ENCODE measurements around the gene LDLRAD1. TPM values are rescaled to one million over a fixed set of nuclear protein-coding genes. Genes with fewer than 3 reads are reported as not detected.

The LDLRAD1 gene
- polyA plus RNA-seq, 4 donors, result 0.92 TPM; not detected in 3

DNA sequence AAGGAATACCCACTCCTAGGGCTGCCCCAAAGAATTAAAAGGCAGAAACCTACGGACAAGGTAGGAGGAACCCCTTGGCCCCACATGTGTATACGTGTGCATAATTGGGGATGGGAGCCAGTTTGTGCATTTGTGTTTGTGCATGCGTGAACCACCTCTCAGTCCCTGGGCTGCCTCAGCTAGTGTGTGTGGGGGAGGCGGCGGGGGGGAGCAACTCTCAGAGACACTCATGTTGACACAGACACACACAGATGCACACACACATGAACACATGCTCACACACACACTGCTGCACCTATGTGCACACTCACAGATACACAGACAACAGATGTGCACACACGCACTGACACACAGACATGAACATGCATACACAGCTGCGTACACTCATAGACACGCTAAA lies 5.1 kb downstream of the LDLRAD1 start:
- FAIRE-seq (no peak), DNase-seq (no peak)
- Histone ChIP-seq H3K4me1 (ENCODE audit: control insufficient read depth in 3 of 3, insufficient read depth in 2 of 3, low read depth in 1 of 3, low read length in 2 of 3) (peaks cover 0 to 31% (median 0%) of the 10 kb centered on the region in 3 donors), H3K36me3 (ENCODE audit: control insufficient read depth in 3 of 3, insufficient read depth in 2 of 3, low read depth in 1 of 3, low read length in 3 of 3) (no peaks in the 10 kb centered on the region), H3K9me3 (ENCODE audit: control insufficient read depth in 2 of 2, insufficient read depth in 1 of 2, low read depth in 1 of 2, low read length in 1 of 2) (no peaks in the 10 kb centered on the region), H3K4me3 (ENCODE audit: low read depth in 1 of 3, low read length in 3 of 3) (no peak overlapping the region), H3K27ac (ENCODE audit: low read depth in 1 of 3, low read length in 2 of 3) (no peak overlapping the region), H3K27me3 (ENCODE audit: control insufficient read depth in 3 of 3, insufficient read depth in 3 of 3, low read length in 3 of 3) (peaks cover 0 to 4% (median 0%) of the 10 kb centered on the region in 3 donors)
- 74 to 88% (median 84%) methylated on average over 8 of the region's 8 CpGs for WGBS, 3 donors

DNA sequence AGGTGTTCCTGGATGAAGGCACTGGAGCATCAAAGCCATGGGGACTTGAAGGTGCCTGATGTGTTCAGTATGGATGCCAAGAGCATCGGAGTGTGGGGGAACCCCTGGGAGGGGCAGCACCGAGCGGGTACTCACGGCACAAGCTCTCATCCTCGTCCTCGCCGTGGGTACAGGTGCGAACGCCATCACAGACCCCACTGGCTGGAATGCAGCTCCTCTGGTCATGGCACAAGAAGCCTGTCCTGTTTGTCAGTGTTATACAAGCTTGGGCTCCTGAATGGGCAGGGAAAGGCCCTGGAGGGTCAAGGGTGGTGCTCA lies 6.0 kb downstream of the LDLRAD1 start:
- FAIRE-seq (no peak), DNase-seq (no peak)
- 89 to 91% (median 91%) methylated on average over 9 of the region's 9 CpGs for WGBS, 3 donors
- Histone ChIP-seq H3K4me1 (ENCODE audit: control insufficient read depth in 3 of 3, insufficient read depth in 2 of 3, low read depth in 1 of 3, low read length in 2 of 3) (peaks cover 0 to 26% (median 0%) of the 10 kb centered on the region in 3 donors), H3K36me3 (ENCODE audit: control insufficient read depth in 3 of 3, insufficient read depth in 2 of 3, low read depth in 1 of 3, low read length in 3 of 3) (no peaks in the 10 kb centered on the region), H3K27me3 (ENCODE audit: control insufficient read depth in 3 of 3, insufficient read depth in 3 of 3, low read length in 3 of 3) (peaks cover 0 to 4% (median 0%) of the 10 kb centered on the region in 3 donors), H3K4me3 (ENCODE audit: low read depth in 1 of 3, low read length in 3 of 3) (no peak overlapping the region), H3K27ac (ENCODE audit: low read depth in 1 of 3, low read length in 2 of 3) (no peak overlapping the region), H3K9me3 (ENCODE audit: control insufficient read depth in 2 of 2, insufficient read depth in 1 of 2, low read depth in 1 of 2, low read length in 1 of 2) (no peaks in the 10 kb centered on the region)

GRCh38 chr1:54011316-54012007 lies 6.5 kb downstream of the LDLRAD1 start:
- WGBS, 3 donors, result 82 to 88% (median 85%) methylated on average over 9 of the region's 9 CpGs
- DNase-seq, result no peak
- peaks cover 0 to 23% (median 0%) of the 10 kb centered on the region in 3 donors for H3K4me1 ChIP-seq (ENCODE audit: control insufficient read depth in 3 of 3, insufficient read depth in 2 of 3, low read depth in 1 of 3, low read length in 2 of 3)
- H3K27me3 ChIP-seq (ENCODE audit: control insufficient read depth in 3 of 3, insufficient read depth in 3 of 3, low read length in 3 of 3), result peaks cover 0 to 4% (median 0%) of the 10 kb centered on the region in 3 donors
- no peak overlapping the region for H3K27ac ChIP-seq (ENCODE audit: low read depth in 1 of 3, low read length in 2 of 3)
- H3K36me3 ChIP-seq (ENCODE audit: control insufficient read depth in 3 of 3, insufficient read depth in 2 of 3, low read depth in 1 of 3, low read length in 3 of 3), result no peaks in the 10 kb centered on the region
- H3K9me3 ChIP-seq (ENCODE audit: control insufficient read depth in 2 of 2, insufficient read depth in 1 of 2, low read depth in 1 of 2, low read length in 1 of 2), result no peaks in the 10 kb centered on the region
- no peak for FAIRE-seq
- no peak overlapping the region for H3K4me3 ChIP-seq (ENCODE audit: low read depth in 1 of 3, low read length in 3 of 3)

DNA sequence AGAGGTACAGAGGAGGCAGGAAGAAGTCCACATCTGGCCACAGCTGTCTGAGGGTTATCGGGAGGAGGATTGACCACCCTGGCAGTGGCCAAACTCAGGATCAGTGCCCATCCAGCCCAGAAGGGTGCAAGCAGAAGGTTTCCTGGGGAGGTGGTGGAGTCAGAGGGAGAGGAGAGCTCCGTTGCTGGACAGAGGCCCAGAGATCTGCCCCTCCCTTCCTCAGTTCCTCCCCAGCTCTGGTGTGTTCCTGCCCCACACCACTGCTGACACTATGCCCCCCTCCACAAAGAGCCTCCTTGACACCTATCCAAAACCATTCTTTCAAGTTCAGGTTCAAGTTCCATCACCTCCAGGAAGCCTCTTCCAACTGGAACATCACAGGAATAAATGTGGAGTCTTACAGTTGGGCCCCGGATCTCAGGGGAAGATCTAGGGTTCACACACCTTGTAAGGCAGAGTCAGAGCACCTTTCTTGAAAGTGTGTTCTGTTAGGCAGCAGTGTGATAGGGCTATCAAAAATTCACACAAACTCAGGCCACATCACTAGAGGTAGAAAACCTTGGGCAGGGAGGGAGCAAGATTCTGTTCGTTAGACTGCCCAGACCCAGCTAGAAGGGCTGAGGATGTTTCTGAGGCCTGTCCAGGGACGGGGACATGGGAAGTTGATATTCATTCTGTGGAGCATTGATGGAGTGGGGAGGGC lies 7.4 kb downstream of the LDLRAD1 start:
- peaks cover 0 to 4% (median 0%) of the 10 kb centered on the region in 3 donors for H3K27me3 ChIP-seq (ENCODE audit: control insufficient read depth in 3 of 3, insufficient read depth in 3 of 3, low read length in 3 of 3)
- H3K27ac ChIP-seq (ENCODE audit: low read depth in 1 of 3, low read length in 2 of 3), result no peak overlapping the region
- FAIRE-seq (no peak), DNase-seq (no peak)
- peaks cover 0 to 15% (median 0%) of the 10 kb centered on the region in 3 donors for H3K4me1 ChIP-seq (ENCODE audit: control insufficient read depth in 3 of 3, insufficient read depth in 2 of 3, low read depth in 1 of 3, low read length in 2 of 3)
- H3K9me3 ChIP-seq (ENCODE audit: control insufficient read depth in 2 of 2, insufficient read depth in 1 of 2, low read depth in 1 of 2, low read length in 1 of 2), result no peaks in the 10 kb centered on the region
- WGBS, 3 donors, result 64 to 88% (median 81%) methylated on average over 4 to 5 of the region's 5 CpGs
- no peak overlapping the region for H3K4me3 ChIP-seq (ENCODE audit: low read depth in 1 of 3, low read length in 3 of 3)
- H3K36me3 ChIP-seq (ENCODE audit: control insufficient read depth in 3 of 3, insufficient read depth in 2 of 3, low read depth in 1 of 3, low read length in 3 of 3), result no peaks in the 10 kb centered on the region

GRCh38 chr1:54009406-54009805 lies 8.6 kb downstream of the LDLRAD1 start:
- H3K4me3 ChIP-seq (ENCODE audit: low read depth in 1 of 3, low read length in 3 of 3), result no peak overlapping the region
- H3K4me1 ChIP-seq (ENCODE audit: control insufficient read depth in 3 of 3, insufficient read depth in 2 of 3, low read depth in 1 of 3, low read length in 2 of 3), result peaks cover 0 to 15% (median 0%) of the 10 kb centered on the region in 3 donors
- peaks cover 0 to 4% (median 0%) of the 10 kb centered on the region in 3 donors for H3K27me3 ChIP-seq (ENCODE audit: control insufficient read depth in 3 of 3, insufficient read depth in 3 of 3, low read length in 3 of 3)
- no peak for DNase-seq
- H3K36me3 ChIP-seq (ENCODE audit: control insufficient read depth in 3 of 3, insufficient read depth in 2 of 3, low read depth in 1 of 3, low read length in 3 of 3), result no peaks in the 10 kb centered on the region
- no peaks in the 10 kb centered on the region for H3K9me3 ChIP-seq (ENCODE audit: control insufficient read depth in 2 of 2, insufficient read depth in 1 of 2, low read depth in 1 of 2, low read length in 1 of 2)
- H3K27ac ChIP-seq (ENCODE audit: low read depth in 1 of 3, low read length in 2 of 3), result no peak overlapping the region
- no peak for FAIRE-seq
- WGBS, 3 donors, result 84 to 88% (median 84%) methylated on average over 4 of the region's 4 CpGs

- WGBS, 3 donors, result 85 to 90% (median 86%) methylated on average over 13 of the region's 13 CpGs
- Histone ChIP-seq H3K4me1 (ENCODE audit: control insufficient read depth in 3 of 3, insufficient read depth in 2 of 3, low read depth in 1 of 3, low read length in 2 of 3) (peaks cover 0 to 11% (median 0%) of the 10 kb centered on the region in 3 donors), H3K36me3 (ENCODE audit: control insufficient read depth in 3 of 3, insufficient read depth in 2 of 3, low read depth in 1 of 3, low read length in 3 of 3) (no peaks in the 10 kb centered on the region), H3K9me3 (ENCODE audit: control insufficient read depth in 2 of 2, insufficient read depth in 1 of 2, low read depth in 1 of 2, low read length in 1 of 2) (no peaks in the 10 kb centered on the region), H3K27ac (ENCODE audit: low read depth in 1 of 3, low read length in 2 of 3) (no peak overlapping the region), H3K4me3 (ENCODE audit: low read depth in 1 of 3, low read length in 3 of 3) (no peak overlapping the region), H3K27me3 (ENCODE audit: control insufficient read depth in 3 of 3, insufficient read depth in 3 of 3, low read length in 3 of 3) (peaks cover 0 to 4% (median 0%) of the 10 kb centered on the region in 3 donors)
- FAIRE-seq, result no peak
- DNase-seq, result no peak
These were observed 9.1 kb downstream of the LDLRAD1 start for GRCh38 chr1:54008876-54009275.

DNA sequence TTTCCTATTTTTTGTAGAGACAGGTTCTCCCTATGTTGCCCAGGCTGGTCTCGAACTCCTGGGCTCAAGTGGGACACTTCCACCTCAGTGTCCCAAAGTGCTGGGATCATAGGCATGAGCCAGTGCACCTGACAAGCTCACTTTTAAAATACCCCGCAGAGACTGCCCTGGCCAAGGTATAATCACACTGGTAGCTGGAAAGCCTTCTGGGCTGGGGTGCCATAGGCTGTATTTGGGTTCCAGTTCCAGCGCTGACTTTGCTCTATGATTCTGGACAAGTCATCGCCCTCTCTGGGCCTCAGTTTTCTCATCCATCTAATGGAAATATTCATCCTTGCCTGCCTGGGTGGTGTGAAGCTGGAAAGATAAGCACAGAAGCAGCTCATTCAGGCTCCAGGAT lies 10.4 kb downstream of the LDLRAD1 start:
- H3K9me3 ChIP-seq (ENCODE audit: control insufficient read depth in 2 of 2, insufficient read depth in 1 of 2, low read depth in 1 of 2, low read length in 1 of 2), result no peaks in the 10 kb centered on the region
- 81 to 92% (median 88%) methylated on average over 4 of the region's 4 CpGs for WGBS, 3 donors
- H3K27me3 ChIP-seq (ENCODE audit: control insufficient read depth in 3 of 3, insufficient read depth in 3 of 3, low read length in 3 of 3), result peaks cover 0 to 4% (median 0%) of the 10 kb centered on the region in 3 donors
- H3K27ac ChIP-seq (ENCODE audit: low read depth in 1 of 3, low read length in 2 of 3), result no peak overlapping the region
- DNase-seq (no peak), FAIRE-seq (no peak)
- no peak overlapping the region for H3K4me3 ChIP-seq (ENCODE audit: low read depth in 1 of 3, low read length in 3 of 3)
- no peaks in the 10 kb centered on the region for H3K36me3 ChIP-seq (ENCODE audit: control insufficient read depth in 3 of 3, insufficient read depth in 2 of 3, low read depth in 1 of 3, low read length in 3 of 3)
- H3K4me1 ChIP-seq (ENCODE audit: control insufficient read depth in 3 of 3, insufficient read depth in 2 of 3, low read depth in 1 of 3, low read length in 2 of 3), result no peaks in the 10 kb centered on the region

GRCh38 chr1:54006508-54006907 lies 11.5 kb downstream of the LDLRAD1 start:
- DNase-seq (no peak), FAIRE-seq (no peak)
- no peak overlapping the region for H3K27ac ChIP-seq (ENCODE audit: low read depth in 1 of 3, low read length in 2 of 3)
- no peaks in the 10 kb centered on the region for H3K4me1 ChIP-seq (ENCODE audit: control insufficient read depth in 3 of 3, insufficient read depth in 2 of 3, low read depth in 1 of 3, low read length in 2 of 3)
- no peak overlapping the region for H3K4me3 ChIP-seq (ENCODE audit: low read depth in 1 of 3, low read length in 3 of 3)
- no peaks in the 10 kb centered on the region for H3K36me3 ChIP-seq (ENCODE audit: control insufficient read depth in 3 of 3, insufficient read depth in 2 of 3, low read depth in 1 of 3, low read length in 3 of 3)
- H3K9me3 ChIP-seq (ENCODE audit: control insufficient read depth in 2 of 2, insufficient read depth in 1 of 2, low read depth in 1 of 2, low read length in 1 of 2), result no peaks in the 10 kb centered on the region
- 70 to 78% (median 70%) methylated on average over 4 of the region's 4 CpGs for WGBS, 3 donors
- H3K27me3 ChIP-seq (ENCODE audit: control insufficient read depth in 3 of 3, insufficient read depth in 3 of 3, low read length in 3 of 3), result peaks cover 0 to 4% (median 0%) of the 10 kb centered on the region in 3 donors

Data from small intestine (tissue), 7 donors.